Muscle of back (tissue), 11 donors: ENCODE measurements around the gene ICA1L. TPM values are rescaled to one million over a fixed set of nuclear protein-coding genes. Genes with fewer than 3 reads are reported as not detected.

Source experiments
- DNase-seq, 3 donors: peaks; one replicate each; pipeline versions ENCODE4 v3.0.0 to v3.0.0-alpha.2; 2013
- polyA plus RNA-seq, 10 donors: library from polyadenylated mRNA; unstranded; fragments of 120-200 nt; gene quantifications; one replicate each; pipeline ENCODE4 v1.2.1, GENCODE V29; 2013; ENCODE audit not compliant: insufficient read length in 10 of 10

Gene ICA1L
- polyA plus RNA-seq, 10 donors: 5.7 to 16.1 (median 9.5) TPM

GRCh38 chr2:202847693-202848524, 23.7 kb downstream of the ICA1L start:
- DNase-seq: no peak

GRCh38 chr2:202844656-202845055, 26.9 kb downstream of the ICA1L start:
- no peak for DNase-seq

GRCh38 chr2:202842690-202843089, 28.9 kb downstream of the ICA1L start:
- DNase-seq: no peak

DNA sequence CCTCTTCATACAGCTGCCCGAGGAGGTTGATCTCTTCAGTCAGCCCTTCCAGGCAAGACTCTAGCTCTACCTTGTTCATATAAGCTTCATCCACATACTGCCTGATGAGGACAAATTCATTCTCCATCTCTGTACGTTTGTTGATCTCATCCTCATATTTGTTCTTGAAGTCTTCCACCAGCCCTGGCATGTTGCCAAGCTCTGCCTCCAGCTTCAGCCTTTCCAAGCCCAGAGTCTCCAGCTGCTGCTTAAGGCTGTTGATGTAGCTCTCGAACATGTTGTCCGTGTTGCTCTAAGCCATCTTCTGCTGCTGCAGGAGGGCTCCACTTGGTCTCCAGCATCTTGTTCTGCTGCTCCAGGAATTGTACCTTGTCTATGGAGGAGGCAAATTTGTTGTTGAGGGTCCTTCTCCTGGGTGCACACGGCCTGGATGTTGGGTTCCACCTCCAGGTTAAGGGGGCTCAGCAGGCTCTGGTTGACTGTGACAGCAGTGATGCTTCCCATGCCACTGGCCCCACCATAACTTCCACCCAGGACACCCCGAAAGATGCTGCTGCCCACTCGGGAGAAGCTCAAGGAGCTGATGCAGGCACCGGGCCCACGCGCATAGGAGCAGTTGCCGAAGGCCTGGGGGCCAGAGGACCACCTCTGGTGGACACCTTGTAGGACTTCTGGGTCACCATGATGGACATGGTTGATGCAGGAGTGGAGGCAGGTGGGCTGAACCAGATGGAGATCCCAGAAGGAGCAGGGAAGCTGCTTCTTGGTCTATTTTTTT, 30.3 kb downstream of the ICA1L start:
- peak in 1 of 3 donors; percentile 6 for DNase-seq

DNA sequence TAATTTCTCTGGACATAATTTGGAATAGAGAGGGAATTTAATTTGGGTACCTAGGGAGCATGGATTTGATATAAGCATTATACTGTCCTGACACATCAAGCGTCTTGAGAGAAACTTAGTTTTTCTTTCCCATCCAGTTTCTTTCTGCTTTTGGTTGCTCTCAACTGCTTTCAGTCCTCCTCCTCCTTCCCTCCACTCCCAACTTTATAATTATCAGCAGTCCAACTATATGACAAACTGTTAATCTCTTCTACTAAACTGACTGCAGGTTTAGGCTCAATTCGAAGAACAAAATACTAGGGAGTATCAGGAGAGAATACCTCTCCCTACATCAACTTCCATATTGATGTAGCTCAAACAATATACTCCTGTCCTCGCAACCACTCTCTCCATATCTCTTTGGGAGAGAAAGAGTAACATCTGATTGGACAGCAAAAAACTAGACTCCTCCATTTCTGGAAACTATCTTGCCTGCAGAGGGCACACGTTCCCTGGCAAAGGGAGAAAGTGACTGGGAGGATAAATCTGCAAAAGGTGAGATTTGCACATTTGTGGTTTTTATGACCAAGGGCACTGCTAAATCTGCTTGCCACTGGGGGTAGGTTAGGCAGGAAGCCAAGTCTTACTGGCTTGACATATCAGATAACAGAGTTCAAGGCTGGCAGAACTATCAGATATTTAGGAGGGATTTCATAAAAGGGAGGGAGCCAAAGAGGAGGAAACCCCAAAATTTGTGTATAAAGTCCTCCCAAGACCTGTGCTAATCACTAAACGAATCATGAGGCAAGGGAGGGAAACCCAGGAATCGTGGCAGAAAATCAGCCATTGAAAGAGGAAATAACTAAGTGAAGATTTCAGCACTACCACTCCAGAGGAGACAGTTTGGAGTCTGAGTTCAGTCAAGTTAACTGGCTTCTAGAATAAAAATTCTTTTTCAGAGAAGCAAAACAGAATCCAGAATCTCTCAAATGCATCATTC, 40.0 kb downstream of the ICA1L start:
- peak; percentile 27 to 61 (median 30) for DNase-seq

DNA sequence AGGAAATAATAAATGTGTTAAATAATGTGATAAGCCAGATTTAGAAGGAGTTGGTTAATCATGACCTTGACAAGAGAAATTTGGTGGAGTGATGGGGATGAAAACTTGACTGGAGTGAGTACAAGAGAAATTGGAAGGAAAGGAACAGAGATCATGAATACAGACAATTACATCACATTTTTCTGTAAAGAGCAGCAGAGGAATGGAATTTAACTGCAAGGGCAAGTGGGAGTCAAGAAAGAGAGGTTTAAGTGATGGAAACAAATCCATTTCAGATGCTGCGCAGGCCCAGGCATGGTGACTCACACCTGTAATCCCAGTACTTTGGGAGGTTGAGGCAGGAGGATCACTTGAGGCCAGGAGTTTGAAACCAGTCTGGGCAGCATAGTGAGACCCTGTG, 46.7 kb downstream of the ICA1L start:
- no peak for DNase-seq

DNA sequence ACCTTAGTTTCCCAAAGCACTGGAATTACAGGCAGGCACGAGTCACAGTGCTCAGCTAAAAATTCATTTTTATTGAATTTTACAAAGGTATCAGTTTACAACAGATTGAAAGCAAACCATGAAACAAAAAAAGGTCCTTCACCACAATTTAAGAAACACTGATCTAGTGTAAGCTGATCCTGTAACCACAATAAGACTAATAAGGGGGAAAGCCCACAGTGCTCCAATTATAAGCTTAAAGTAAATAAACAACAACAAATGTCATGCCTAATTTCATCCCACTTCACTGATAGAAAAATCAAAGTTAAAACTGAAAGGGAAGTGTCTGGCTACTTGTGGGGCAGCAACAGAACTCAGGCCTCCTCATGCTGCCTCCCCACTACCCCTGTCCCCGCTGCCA, 49.2 kb downstream of the ICA1L start:
- DNase-seq: no peak

DNA sequence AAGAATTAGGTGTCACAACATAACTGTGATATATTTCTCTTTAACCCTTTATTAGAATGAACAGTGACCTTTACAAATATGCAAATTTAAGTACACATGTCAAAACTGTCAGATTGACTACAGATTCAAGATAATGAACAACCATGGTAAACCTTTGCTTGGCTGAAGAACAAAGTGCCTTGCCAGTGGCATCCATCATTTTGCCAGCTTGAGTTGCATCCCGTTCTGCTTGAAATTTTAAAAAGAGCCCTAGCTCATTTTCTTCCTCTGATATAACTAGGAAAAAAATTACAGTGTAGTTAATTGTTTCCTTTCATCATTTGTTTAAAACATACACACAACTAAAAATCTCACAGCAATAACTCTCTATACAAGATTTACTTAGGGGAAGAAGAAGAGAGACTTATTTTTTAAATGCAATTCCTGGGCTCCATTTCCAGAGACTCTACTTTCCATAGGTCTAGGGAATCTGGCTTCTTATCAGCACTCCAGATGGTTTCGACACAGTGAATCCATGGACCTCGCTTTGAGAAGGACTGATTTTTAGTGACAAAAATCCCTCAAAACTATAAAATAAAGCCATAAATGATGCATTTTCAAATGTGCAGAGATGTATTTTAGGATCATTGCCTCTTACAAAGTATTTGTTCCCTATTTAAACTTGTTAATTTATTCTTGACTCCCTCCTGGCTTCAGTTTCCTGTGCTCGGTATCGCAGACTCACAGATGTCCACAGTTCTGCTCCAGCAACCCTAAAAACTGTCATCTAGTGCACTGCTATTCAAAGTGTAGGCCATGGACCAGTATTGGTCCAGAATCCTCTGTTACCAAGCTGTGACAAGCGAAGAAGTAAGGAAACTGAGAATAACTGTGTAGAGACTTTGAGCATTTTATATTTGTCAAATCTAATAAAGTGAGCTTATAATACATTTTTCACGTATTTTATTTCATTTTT, 50.1 kb downstream of the ICA1L start:
- peak in 2 of 3 donors; percentile 6 to 35 for DNase-seq

GRCh38 chr2:202818321-202818720, 53.2 kb downstream of the ICA1L start:
- no peak for DNase-seq

DNA sequence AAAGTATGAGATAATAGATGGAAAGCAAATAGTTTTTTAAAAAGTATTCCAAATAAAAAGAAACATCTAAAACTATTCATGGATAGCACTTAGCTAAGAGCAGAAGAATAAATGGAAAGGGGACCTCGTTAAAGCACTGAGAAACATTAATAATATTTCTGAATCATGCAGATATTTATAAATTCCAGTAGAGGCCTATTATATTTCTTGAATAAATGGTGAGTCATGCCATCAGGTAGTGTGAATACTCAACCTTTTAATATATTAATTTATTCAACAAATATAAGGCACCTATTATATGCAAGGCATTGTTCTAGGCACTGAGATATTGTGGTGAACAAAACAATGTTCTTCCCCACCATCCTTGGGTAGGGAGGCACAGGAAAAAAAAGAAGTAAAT, 53.8 kb downstream of the ICA1L start:
- DNase-seq: no peak

DNA sequence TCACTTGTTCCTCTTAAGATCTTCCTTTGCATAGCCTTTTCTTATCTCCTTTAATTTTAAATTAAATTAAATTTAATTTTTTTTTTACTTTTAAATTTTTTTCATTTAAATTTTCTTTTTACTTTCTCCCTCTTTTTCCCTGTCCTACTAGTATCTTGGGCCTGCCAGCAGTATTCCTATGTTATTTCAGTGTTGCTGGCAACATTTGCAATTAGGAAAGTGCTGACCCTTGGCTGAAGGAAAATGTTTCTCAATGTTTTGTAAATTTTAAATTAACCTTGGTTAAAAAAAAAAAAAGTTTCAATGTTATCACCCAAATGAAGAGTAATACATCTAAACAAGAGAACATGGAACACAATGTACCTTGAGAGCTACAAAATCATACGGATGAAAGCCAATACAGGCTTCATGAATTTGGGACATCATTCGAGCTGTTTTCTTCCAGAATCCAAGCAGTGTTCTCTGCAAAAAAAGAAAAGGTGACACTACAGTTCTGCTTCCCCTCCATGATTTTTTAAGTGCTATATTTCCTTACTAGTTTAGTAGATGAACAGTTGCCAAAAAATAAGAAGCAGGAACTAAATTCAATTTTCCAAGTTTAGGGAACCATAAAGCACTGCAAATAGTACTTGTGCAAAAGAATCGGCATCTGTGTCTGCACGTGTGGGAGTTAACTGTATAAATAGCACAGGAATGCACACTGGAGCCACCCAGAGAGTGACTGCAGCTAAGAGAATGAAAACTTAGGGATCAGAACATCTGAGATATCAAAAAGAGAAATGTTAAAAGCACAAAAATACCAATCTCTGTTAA, 55.8 kb downstream of the ICA1L start:
- DNase-seq: peak; percentile 28 to 63 (median 30)

DNA sequence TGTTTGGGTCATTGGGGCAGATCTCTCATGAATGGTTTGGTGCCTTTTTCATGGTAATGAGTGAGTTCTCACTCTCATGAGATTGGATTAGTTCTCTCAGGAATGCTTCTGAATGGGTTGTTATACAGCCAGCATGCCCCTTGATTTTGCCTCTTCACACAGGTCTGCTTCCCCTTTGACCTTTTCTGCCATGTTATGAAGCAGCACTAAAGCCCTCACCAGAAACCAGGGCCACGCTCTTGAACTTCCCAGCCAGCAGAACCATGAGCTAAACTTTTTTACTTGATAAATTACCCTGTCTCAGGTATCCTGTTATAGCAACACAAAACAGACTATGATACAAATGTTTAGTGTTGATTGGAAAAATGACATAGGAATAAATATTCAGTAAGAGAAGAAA, 57.3 kb downstream of the ICA1L start:
- DNase-seq: no peak

GRCh38 chr2:202813387-202813786, 58.2 kb downstream of the ICA1L start:
- no peak for DNase-seq

GRCh38 chr2:202808754-202809153, 62.8 kb downstream of the ICA1L start:
- no peak for DNase-seq

DNA sequence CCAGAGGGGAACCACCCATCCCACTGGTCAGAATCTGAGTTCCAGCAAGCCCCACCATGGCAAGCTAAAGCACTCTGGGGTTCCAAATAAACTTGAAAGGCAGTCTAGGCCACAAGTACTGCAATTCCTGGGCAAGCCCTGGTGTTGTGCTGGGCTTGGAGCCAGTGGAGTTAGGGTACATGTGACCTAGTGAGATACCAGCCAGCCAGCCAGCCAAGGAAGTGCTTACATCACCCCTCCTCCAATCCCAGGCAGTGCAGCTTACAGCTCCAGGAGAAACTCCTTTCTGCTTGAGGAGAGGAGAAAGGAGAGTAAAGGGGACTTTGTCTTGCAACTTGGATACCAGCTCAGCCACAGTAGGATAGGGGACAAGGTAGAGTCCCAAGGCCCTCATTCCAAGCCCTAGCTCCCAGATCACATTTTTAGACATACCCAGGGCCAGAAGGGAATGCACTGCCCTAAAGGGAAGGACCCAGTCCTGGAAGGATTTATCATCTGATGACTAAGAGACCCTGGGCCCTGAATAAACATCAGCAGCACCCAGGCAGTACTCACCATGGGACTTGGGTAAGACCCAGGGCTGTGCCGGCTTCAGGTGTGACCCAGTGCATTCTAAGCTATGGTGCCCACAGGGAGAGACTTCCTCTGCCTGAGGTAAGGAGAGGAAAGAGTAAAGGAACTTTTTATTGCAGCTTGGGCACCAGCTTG, 64.0 kb downstream of the ICA1L start:
- DNase-seq: peak in 1 of 3 donors; percentile 25

DNA sequence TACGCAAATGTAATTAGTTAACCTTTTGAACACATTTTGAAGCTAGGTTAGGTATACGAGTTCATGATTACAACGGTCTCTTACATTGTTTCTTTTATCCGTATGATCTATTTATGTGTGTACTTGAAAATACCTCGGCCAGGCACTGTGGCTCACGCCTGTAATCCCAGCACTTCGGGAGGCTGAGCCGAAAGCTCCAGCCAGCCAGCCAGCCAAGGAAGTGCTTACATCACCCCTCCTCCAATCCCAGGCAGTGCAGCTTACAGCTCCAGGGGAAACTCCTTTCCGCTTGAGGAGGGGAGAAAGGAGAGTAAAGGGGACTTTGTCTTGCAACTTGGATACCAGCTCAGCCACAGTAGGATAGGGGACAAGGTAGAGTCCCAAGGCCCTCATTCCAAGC, 65.7 kb downstream of the ICA1L start:
- peak in 2 of 3 donors; percentile 16 to 55 for DNase-seq

DNA sequence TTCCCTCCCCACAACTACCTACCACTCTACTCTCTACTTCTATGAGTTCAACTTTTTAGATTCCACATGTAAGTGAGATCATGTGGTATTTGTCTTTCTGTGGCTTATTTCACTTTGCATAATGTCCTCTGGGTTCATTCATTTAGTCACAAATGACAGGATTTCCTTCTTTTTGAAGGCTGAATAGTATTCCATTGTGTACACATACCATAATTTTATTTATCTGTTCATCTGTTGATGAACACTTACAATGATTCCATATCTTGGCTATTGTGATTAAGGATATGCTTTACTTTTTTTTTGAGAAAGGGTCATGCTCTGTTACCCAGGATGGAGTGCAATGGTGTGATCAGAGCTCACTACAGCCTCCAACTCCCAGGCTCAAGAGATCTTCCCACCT, 73.6 kb downstream of the ICA1L start:
- DNase-seq: no peak

GRCh38 chr2:202790676-202791075, 80.9 kb downstream of the ICA1L start:
- no peak for DNase-seq

DNA sequence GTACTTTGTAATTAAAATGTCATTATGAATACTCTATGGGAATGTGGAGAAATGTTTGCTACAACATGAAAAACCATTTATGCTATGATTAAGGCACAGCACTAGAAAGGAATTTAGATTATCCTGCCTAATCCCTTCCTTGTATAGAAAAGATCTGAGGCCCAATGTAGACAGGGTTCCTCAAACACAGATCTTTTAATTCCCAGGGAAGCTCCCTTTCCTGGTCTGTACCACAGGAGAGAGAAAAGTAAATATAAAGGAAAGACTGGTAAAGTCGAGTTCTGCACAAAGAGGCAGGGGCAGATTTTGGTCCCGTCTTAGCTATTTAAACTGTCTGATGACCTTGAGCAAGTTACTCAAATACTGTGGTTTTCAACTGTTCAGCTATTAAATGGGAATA, 84.7 kb downstream of the ICA1L start:
- DNase-seq: no peak
